Neural cell (in vitro differentiated cells): ENCODE measurements around the gene CHST1.

ENCODE experiments used
- CTCF ChIP-seq: fragments of 450-650 bp; IDR thresholded peaks from 2 replicates; pipeline ENCODE4 v1.5.1; 2014; ENCODE audit warnings: antibody characterized with exemption, mild to moderate bottlenecking, moderate library complexity; ENCODE audit not compliant: poor library complexity, severe bottlenecking
- POLR2AphosphoS5 ChIP-seq: IDR thresholded peaks from 2 replicates; pipeline ENCODE4 v1.6.1; 2012
- RAD21 ChIP-seq: fragments of 450-650 bp; conservative IDR thresholded peaks from 2 replicates; pipeline ENCODE4 v1.6.1; 2014; ENCODE audit warnings: antibody characterized with exemption, mild to moderate bottlenecking, moderate library complexity
- TAF1 ChIP-seq: IDR thresholded peaks from 2 replicates; pipeline ENCODE4 v1.6.1; 2012; ENCODE audit warnings: low read depth

DNA sequence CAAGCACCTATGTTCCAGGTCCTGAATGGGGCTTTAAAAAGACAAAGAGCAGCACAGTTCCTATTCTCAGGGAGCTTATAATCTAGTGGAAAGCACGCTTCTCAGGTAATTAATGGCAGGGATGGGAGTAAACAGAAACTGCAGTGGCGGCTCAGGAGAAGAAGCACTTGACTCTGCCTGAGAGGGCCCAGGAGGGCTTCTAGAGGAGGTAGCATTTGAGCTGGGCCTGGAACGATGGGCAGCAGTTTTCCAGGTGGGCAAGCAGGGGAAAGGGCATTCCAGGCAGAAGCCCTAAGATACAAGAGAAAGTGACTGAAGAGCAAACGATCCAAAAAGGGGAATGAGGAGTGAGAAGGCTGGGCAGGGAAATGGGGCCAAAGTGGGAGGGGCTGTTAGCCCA is 37.1 kb upstream of the CHST1 start:
- TF ChIP-seq CTCF, result no peak
- TF ChIP-seq RAD21, result no peak
- no peak for TF ChIP-seq POLR2AphosphoS5
- TF ChIP-seq TAF1, result no peak
